GM23338 (cell line): Measurements from ENCODE around the gene PCDHB13.

ENCODE experiments used
- EZH2 ChIP-seq: fragments of 200-600 bp; sonication (generic); IDR thresholded peaks from one replicate; pipeline ENCODE4 v1.8.0; 2017; ENCODE audit warnings: antibody characterized with exemption, mild to moderate bottlenecking, low read depth; ENCODE audit not compliant: unreplicated experiment
- EZH2phosphoT487 ChIP-seq: fragments of 200-600 bp; sonication (generic); IDR thresholded peaks from one replicate; pipeline ENCODE4 v1.8.1; 2018; ENCODE audit warnings: antibody characterized with exemption; ENCODE audit not compliant: unreplicated experiment
- POLR2AphosphoS5 ChIP-seq: IDR thresholded peaks from 2 replicates; pipeline ENCODE4 v1.6.1; 2016; ENCODE audit warnings: antibody characterized with exemption, low read depth
- STAT1 ChIP-seq: IDR thresholded peaks from one replicate; pipeline ENCODE4 v1.6.1; 2016; ENCODE audit warnings: antibody characterized with exemption; ENCODE audit not compliant: unreplicated experiment
- TF ChIP-seq, protein P1 (sequence below), 2 experiments: fragments of 200-600 bp in 1 of 2; sonication (generic) in 1 of 2; conservative IDR thresholded peaks; 2 replicates each; pipeline versions ENCODE4 v1.5.1 to v1.6.1; 2016 to 2017; ENCODE audit warnings: antibody characterized with exemption in 2 of 2, low read depth in 2 of 2, mild to moderate bottlenecking in 2 of 2, moderate library complexity in 1 of 2
- TF ChIP-seq, protein P2 (sequence below): IDR thresholded peaks from one replicate; pipeline ENCODE4 v1.6.1; 2018; ENCODE audit warnings: antibody characterized with exemption; ENCODE audit not compliant: unreplicated experiment
- TF ChIP-seq, protein P3 (sequence below): IDR thresholded peaks from 2 replicates; pipeline ENCODE4 v1.6.1; 2016; ENCODE audit warnings: antibody characterized with exemption

DNA sequence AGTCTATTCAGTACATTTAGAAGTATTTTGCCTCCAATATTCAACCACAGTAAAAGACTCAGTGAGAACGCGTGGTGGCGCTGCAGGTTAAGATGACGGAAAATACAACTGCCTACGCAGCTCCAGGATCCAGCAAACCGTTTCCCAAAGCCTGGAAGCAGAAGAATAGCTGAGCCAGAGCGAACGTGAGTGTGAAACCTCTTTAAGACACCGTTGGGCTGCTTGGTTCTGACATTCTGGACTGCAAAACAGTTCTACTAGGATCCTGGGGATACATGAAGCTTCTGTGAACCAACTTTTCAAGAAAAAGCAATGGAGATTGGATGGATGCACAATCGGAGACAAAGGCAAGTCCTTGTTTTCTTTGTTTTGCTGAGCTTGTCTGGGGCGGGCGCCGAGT is 31.5 kb upstream of the PCDHB13 start, which contains the start of gene PCDHB16:
- TF ChIP-seq, protein P1, sequence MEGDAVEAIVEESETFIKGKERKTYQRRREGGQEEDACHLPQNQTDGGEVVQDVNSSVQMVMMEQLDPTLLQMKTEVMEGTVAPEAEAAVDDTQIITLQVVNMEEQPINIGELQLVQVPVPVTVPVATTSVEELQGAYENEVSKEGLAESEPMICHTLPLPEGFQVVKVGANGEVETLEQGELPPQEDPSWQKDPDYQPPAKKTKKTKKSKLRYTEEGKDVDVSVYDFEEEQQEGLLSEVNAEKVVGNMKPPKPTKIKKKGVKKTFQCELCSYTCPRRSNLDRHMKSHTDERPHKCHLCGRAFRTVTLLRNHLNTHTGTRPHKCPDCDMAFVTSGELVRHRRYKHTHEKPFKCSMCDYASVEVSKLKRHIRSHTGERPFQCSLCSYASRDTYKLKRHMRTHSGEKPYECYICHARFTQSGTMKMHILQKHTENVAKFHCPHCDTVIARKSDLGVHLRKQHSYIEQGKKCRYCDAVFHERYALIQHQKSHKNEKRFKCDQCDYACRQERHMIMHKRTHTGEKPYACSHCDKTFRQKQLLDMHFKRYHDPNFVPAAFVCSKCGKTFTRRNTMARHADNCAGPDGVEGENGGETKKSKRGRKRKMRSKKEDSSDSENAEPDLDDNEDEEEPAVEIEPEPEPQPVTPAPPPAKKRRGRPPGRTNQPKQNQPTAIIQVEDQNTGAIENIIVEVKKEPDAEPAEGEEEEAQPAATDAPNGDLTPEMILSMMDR (conservative IDR thresholded peaks at IDR 0.05; ENCODE audit: low read depth in 2 of 2) = peak; percentile 83 to 85
- TF ChIP-seq EZH2phosphoT487 (no peak), POLR2AphosphoS5 (no peak), EZH2 (no peak), STAT1 (no peak)
- TF ChIP-seq, protein P2, sequence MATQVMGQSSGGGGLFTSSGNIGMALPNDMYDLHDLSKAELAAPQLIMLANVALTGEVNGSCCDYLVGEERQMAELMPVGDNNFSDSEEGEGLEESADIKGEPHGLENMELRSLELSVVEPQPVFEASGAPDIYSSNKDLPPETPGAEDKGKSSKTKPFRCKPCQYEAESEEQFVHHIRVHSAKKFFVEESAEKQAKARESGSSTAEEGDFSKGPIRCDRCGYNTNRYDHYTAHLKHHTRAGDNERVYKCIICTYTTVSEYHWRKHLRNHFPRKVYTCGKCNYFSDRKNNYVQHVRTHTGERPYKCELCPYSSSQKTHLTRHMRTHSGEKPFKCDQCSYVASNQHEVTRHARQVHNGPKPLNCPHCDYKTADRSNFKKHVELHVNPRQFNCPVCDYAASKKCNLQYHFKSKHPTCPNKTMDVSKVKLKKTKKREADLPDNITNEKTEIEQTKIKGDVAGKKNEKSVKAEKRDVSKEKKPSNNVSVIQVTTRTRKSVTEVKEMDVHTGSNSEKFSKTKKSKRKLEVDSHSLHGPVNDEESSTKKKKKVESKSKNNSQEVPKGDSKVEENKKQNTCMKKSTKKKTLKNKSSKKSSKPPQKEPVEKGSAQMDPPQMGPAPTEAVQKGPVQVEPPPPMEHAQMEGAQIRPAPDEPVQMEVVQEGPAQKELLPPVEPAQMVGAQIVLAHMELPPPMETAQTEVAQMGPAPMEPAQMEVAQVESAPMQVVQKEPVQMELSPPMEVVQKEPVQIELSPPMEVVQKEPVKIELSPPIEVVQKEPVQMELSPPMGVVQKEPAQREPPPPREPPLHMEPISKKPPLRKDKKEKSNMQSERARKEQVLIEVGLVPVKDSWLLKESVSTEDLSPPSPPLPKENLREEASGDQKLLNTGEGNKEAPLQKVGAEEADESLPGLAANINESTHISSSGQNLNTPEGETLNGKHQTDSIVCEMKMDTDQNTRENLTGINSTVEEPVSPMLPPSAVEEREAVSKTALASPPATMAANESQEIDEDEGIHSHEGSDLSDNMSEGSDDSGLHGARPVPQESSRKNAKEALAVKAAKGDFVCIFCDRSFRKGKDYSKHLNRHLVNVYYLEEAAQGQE = no peak
- TF ChIP-seq, protein P3, sequence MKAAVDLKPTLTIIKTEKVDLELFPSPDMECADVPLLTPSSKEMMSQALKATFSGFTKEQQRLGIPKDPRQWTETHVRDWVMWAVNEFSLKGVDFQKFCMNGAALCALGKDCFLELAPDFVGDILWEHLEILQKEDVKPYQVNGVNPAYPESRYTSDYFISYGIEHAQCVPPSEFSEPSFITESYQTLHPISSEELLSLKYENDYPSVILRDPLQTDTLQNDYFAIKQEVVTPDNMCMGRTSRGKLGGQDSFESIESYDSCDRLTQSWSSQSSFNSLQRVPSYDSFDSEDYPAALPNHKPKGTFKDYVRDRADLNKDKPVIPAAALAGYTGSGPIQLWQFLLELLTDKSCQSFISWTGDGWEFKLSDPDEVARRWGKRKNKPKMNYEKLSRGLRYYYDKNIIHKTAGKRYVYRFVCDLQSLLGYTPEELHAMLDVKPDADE = no peak
